OCI-LY7 (cell line): ENCODE measurements around the gene CBFA2T3. TPM values are rescaled to one million over a fixed set of nuclear protein-coding genes. Genes with fewer than 3 reads are reported as not detected.

ENCODE experiments used
- BruUV-seq: library from RNA; stranded (reverse); fragments of 400-500 nt; replicated peaks from 2 replicates; lab custom pipeline; 2021; lab: Mats Ljungman, UMichigan
- CTCF ChIA-PET: fragments of 300-600 bp; sonication (Branson Sonifier 250); formaldehyde crosslinking; loops from one replicate; lab custom pipeline; 2022; ENCODE audit warnings: antibody characterized with exemption; ENCODE audit not compliant: unreplicated experiment; lab: Charles Lee
- POLR2A ChIA-PET: fragments of 300-600 bp; sonication (Branson Sonifier 250); formaldehyde crosslinking; loops from one replicate; lab custom pipeline; 2022; ENCODE audit warnings: antibody characterized with exemption; lab: Charles Lee
- DNase-seq: peaks from one replicate; pipeline ENCODE4 v3.0.0-alpha.2; 2015; ENCODE audit warnings: low spot score
- H2AFZ ChIP-seq: fragments of 200-600 bp; sonication (generic), shearing (Covaris generic); 2 replicates; pipeline ENCODE4 v1.6.1; 2014; ENCODE audit warnings: mild to moderate bottlenecking, antibody characterized with exemption, low read length, moderate library complexity
- H3K27ac ChIP-seq: fragments of 200-600 bp; sonication (generic); 2 replicates; pipeline ENCODE4 v1.5.1; 2014; ENCODE audit warnings: mixed run types, low read depth, mild to moderate bottlenecking, moderate library complexity, low read length, inconsistent platforms; ENCODE audit not compliant: poor library complexity, severe bottlenecking
- H3K36me3 ChIP-seq: fragments of 200-600 bp; sonication (generic); 2 replicates; pipeline ENCODE4 v1.6.1; 2014; ENCODE audit warnings: mild to moderate bottlenecking, antibody characterized with exemption, low read length, moderate library complexity, mixed read lengths; ENCODE audit not compliant: insufficient read depth
- H3K4me1 ChIP-seq: fragments of 200-600 bp; sonication (generic); 2 replicates; pipeline ENCODE4 v1.5.1; 2014; ENCODE audit warnings: mild to moderate bottlenecking, low read length; ENCODE audit not compliant: insufficient read depth, poor library complexity, severe bottlenecking
- H3K4me2 ChIP-seq: fragments of 200-600 bp; sonication (generic); 2 replicates; pipeline ENCODE4 v1.6.1; 2014; ENCODE audit warnings: mild to moderate bottlenecking, low read length
- H3K4me3 ChIP-seq: fragments of 200-600 bp; sonication (generic); 2 replicates; pipeline ENCODE4 v1.5.1; 2014; ENCODE audit warnings: mild to moderate bottlenecking, low read depth, low read length; ENCODE audit not compliant: poor library complexity, severe bottlenecking
- H3K79me2 ChIP-seq: fragments of 200-600 bp; sonication (generic); 2 replicates; pipeline ENCODE4 v1.6.1; 2016; ENCODE audit warnings: low read depth, mild to moderate bottlenecking, low read length, moderate library complexity, mixed read lengths; ENCODE audit not compliant: insufficient read depth
- H3K9me2 ChIP-seq: fragments of 200-600 bp; sonication (generic); 2 replicates; pipeline ENCODE4 v1.6.1; 2016; ENCODE audit warnings: mild to moderate bottlenecking, low read length, mixed read lengths; ENCODE audit not compliant: insufficient read depth
- H3K9me3 ChIP-seq: fragments of 200-600 bp; sonication (generic); 2 replicates; pipeline ENCODE4 v1.6.1; 2014; ENCODE audit warnings: mild to moderate bottlenecking, mixed run types, low read length, mixed read lengths
- H4K20me1 ChIP-seq: fragments of 200-600 bp; sonication (generic); 2 replicates; pipeline ENCODE4 v1.6.1; 2014; ENCODE audit warnings: mild to moderate bottlenecking, antibody characterized with exemption, low read length, moderate library complexity, mixed read lengths; ENCODE audit not compliant: insufficient read depth
- EZH2phosphoT487 ChIP-seq: fragments of 200-600 bp; sonication (generic); IDR thresholded peaks from 2 replicates; pipeline ENCODE4 v1.6.1; 2018; ENCODE audit warnings: low read depth, borderline replicate concordance, mild to moderate bottlenecking, mixed run types, antibody characterized with exemption, low read length, moderate library complexity, mixed read lengths
- intact Hi-C: fragments of 100-400 bp; cut with micrococcal nuclease; formaldehyde crosslinking; loops from one replicate; pipeline ENCODE4 v1.10.0; 2022; ENCODE audit not compliant: unreplicated experiment
- total RNA-seq, 2 experiments: library from RNA; depleted of rRNA in 1 of 2; stranded (reverse); fragments of >200 nt in 1 of 2; shearing (Covaris generic) in 1 of 2; gene quantifications; 2 replicates each; pipeline ENCODE4 v1.2.3, GENCODE V29; 2014 to 2022
- TF ChIP-seq, protein P1 (sequence below): fragments of 200-600 bp; sonication (generic); conservative IDR thresholded peaks from 2 replicates; pipeline ENCODE4 v1.5.1; 2014; ENCODE audit warnings: mild to moderate bottlenecking, antibody characterized with exemption, low read length, moderate library complexity, mixed read lengths

Gene CBFA2T3
- total RNA-seq, 2 experiments from 2014 or later: 1.1 to 48.0 TPM

- Histone ChIP-seq H3K4me3 (peak overlapping the region; percentile 60), H2AFZ (no peak overlapping the region), H3K4me1 (peaks cover 88% of the 10 kb centered on the region), H3K4me2 (peak overlapping the region; percentile 75), H3K27ac (peak overlapping the region; percentile 92), H3K79me2 (no peaks in the 10 kb centered on the region), H3K36me3 (no peaks in the 10 kb centered on the region), H4K20me1 (no peaks in the 10 kb centered on the region), H3K9me2 (no peaks in the 10 kb centered on the region), H3K9me3 (no peaks in the 10 kb centered on the region)
- TF ChIP-seq, protein P1, sequence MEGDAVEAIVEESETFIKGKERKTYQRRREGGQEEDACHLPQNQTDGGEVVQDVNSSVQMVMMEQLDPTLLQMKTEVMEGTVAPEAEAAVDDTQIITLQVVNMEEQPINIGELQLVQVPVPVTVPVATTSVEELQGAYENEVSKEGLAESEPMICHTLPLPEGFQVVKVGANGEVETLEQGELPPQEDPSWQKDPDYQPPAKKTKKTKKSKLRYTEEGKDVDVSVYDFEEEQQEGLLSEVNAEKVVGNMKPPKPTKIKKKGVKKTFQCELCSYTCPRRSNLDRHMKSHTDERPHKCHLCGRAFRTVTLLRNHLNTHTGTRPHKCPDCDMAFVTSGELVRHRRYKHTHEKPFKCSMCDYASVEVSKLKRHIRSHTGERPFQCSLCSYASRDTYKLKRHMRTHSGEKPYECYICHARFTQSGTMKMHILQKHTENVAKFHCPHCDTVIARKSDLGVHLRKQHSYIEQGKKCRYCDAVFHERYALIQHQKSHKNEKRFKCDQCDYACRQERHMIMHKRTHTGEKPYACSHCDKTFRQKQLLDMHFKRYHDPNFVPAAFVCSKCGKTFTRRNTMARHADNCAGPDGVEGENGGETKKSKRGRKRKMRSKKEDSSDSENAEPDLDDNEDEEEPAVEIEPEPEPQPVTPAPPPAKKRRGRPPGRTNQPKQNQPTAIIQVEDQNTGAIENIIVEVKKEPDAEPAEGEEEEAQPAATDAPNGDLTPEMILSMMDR: 0 out of 2 replicates have a peak, but pooled peaks have one; percentile 0
- no peak for TF ChIP-seq EZH2phosphoT487
- BruUV-seq: no TSS peak
- intact Hi-C loops: loop anchor here (1.0 to 10.0 kb wide), 9 partner anchors 9 to 1266 kb away; partner anchors contain the start of genes CBFA2T3, GALNS and TRAPPC2L
- ChIA-PET CTCF (interaction anchor here (0.7 to 1.1 kb wide), 3 partner anchors 11 to 131 kb away, joined by 3 to 4 read pairs (median 3); no protein-coding TSS in a partner anchor), POLR2A (interaction anchor here (2.0 kb wide), 1 partner anchor 9 kb away, joined by 11 read pairs; the partner anchor contains the start of gene CBFA2T3)
- DNase-seq: peak; percentile 44
Measured at GRCh38 chr16:88968589-88969280, 8.3 kb downstream of the CBFA2T3 start.

DNA sequence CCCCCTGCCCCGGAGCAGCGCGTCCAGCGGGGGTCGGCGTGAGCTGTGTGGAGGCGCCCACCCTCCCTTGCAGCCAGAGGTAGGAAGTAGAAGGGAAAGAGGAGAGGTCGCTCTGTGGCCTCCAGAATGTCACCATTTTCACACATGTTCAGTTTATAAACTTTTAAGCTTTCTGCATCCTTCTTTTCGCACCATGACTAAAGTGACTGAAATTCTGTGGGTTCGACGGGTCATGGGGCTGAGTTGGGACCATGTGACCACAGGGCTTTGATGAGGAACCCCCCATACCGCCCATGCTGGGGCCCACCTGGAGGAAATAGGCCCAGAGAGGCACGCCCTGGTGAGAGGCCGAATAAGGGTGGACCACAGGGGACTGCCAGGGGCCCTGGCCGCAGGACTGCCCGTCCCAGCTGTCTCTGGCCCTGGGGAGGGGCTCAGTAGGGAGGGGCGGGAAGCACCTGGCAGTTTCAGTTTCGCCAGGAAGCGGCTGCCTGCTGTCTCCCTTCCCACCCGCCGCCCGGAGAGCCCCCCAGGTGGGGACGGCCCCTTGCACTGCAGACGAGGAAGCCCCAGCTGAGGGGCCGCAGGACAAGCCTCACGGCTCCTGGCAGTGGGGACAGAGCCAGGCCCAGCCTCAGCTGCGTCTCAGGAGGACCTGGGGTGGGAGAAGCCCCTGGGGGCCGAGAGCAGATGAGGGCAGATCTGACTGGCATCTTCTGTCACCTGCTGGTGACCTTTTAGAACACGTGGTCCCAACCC lies 9.0 kb downstream of the CBFA2T3 start:
- H3K4me1 ChIP-seq: peaks cover 80% of the 10 kb centered on the region
- H3K4me2 ChIP-seq: peak overlapping the region; percentile 75
- H3K79me2 ChIP-seq: no peaks in the 10 kb centered on the region
- no peaks in the 10 kb centered on the region for H4K20me1 ChIP-seq
- CTCF ChIA-PET: interaction anchor here (0.9 to 1.1 kb wide), 2 partner anchors 10 to 132 kb away, joined by 3 to 4 read pairs; no protein-coding TSS in a partner anchor
- H3K27ac ChIP-seq: peak overlapping the region; percentile 92
- TF ChIP-seq, protein P1: 0 out of 2 replicates have a peak, but pooled peaks have one; percentile 40
- TF ChIP-seq EZH2phosphoT487: no peak
- POLR2A ChIA-PET: interaction anchor here (0.5 to 2.0 kb wide), 2 partner anchors 10 to 19 kb away, joined by 6 to 11 read pairs; partner anchors contain the start of gene CBFA2T3
- no TSS peak for BruUV-seq
- H2AFZ ChIP-seq: no peak overlapping the region
- H3K9me2 ChIP-seq: no peaks in the 10 kb centered on the region
- peak; percentile 94 for DNase-seq
- H3K4me3 ChIP-seq: peak overlapping the region; percentile 60
- intact Hi-C loops: loop anchor here (1.0 to 10.0 kb wide), 9 partner anchors 9 to 1266 kb away; partner anchors contain the start of genes CBFA2T3, GALNS and TRAPPC2L
- H3K36me3 ChIP-seq: no peaks in the 10 kb centered on the region
- no peaks in the 10 kb centered on the region for H3K9me3 ChIP-seq
